Measurements from ENCODE around the gene RPEL1. TPM values are rescaled to one million over a fixed set of nuclear protein-coding genes. Genes with fewer than 3 reads are reported as not detected.
"Not testable (repeated sequence)": the region's sequence is repeated elsewhere in the genome, so short reads cannot be mapped to it uniquely, and the experiment has no call there.

The RPEL1 gene
- total RNA-seq, 1 experiment from 2014 or later: not detected

DNA sequence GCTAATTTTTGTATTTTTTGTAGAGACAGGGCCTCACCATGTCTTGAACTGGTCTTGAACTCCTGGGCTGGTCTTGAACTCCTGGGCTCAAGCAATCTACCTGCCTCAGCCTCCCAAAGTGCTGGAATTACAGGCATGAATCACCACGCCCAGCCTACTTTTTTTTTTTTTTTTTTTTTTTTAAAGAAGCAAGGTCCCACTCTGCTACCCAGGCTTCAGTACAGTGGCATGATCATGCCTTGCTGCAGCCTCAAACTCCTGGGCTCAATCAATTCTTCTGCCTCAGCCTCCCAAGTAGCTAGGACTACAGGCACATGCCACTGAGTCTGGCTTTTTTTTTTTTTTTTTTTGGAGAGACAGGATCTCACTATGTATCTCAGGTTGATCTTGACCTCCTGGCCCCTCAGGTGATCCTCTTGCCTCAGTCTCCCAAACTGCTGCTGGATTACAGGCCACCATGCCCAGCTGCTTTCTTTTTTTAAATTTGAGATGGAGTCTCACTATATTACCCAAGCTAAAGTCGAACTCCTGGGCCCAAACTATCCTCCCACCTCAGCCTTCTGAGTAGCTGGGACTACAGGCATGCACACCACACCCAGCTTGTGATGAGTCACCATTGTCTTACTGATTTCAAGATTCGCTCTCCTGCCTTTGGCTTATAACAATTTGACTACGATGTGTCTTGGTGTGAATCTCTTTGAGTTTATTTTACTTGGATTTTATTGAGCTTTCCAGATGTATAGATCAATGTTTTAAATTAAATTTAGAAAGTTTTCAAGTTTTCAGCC lies 9.0 kb downstream of the RPEL1 start:
- Histone ChIP-seq H3K4me1 (ENCODE audit: insufficient read depth, low read length, poor library complexity, severe bottlenecking) (no peaks in the 10 kb centered on the region), H3K36me3 (ENCODE audit: insufficient read depth, low read length, poor library complexity, severe bottlenecking) (no peaks in the 10 kb centered on the region), H3K27ac (ENCODE audit: low read depth, low read length, poor library complexity, severe bottlenecking) (no peak overlapping the region), H3K27me3 (replicated peaks; ENCODE audit: insufficient read depth, low read depth, low read length, poor library complexity) (no peaks in the 10 kb centered on the region), H3K9me3 (ENCODE audit: low read depth, low read length, poor library complexity, severe bottlenecking) (no peaks in the 10 kb centered on the region), H3K4me3 (ENCODE audit: low read depth, low read length, poor library complexity, severe bottlenecking) (no peak overlapping the region)
- ChIA-PET POLR2A (ENCODE audit: low non-redundant PET) (no interaction called here), CTCF (interaction anchor here (0.9 kb wide), 1 partner anchor 10 kb away, joined by 3 read pairs; no protein-coding TSS in a partner anchor)
- intact Hi-C loops (cut with micrococcal nuclease; ENCODE audit: unreplicated experiment): no loop called here
- BruUV-seq (replicated peaks): no TSS peak
- DNase-seq (ENCODE audit: low spot score): no peak
- TF ChIP-seq EZH2 (IDR thresholded peaks at IDR 0.05; ENCODE audit: borderline replicate concordance, low read depth, low read length, poor library complexity, severe bottlenecking): no peak
- TF ChIP-seq, protein P1, sequence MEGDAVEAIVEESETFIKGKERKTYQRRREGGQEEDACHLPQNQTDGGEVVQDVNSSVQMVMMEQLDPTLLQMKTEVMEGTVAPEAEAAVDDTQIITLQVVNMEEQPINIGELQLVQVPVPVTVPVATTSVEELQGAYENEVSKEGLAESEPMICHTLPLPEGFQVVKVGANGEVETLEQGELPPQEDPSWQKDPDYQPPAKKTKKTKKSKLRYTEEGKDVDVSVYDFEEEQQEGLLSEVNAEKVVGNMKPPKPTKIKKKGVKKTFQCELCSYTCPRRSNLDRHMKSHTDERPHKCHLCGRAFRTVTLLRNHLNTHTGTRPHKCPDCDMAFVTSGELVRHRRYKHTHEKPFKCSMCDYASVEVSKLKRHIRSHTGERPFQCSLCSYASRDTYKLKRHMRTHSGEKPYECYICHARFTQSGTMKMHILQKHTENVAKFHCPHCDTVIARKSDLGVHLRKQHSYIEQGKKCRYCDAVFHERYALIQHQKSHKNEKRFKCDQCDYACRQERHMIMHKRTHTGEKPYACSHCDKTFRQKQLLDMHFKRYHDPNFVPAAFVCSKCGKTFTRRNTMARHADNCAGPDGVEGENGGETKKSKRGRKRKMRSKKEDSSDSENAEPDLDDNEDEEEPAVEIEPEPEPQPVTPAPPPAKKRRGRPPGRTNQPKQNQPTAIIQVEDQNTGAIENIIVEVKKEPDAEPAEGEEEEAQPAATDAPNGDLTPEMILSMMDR (conservative IDR thresholded peaks at IDR 0.05; ENCODE audit: low read depth, low read length): no peak

DNA sequence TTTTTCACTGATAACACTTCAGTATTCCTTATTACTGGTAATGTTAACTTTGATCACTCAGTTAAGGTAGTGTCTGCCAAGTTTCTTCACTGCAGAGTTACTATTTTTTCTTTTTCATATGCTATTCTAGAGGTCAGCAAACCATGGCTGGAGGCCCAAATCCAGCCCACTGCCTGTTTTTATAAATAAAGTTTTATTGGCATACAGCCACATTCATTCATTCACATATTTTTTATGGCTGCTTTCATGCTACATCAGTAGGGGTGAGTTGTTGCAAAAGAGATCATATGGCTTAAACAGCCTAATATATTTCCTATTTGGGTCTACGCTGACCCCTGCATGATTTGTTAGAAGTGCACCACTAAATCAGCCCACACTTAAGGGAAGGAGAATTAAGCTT lies 10.9 kb downstream of the RPEL1 start:
- no peaks in the 10 kb centered on the region for H3K36me3 ChIP-seq (ENCODE audit: insufficient read depth, low read length, poor library complexity, severe bottlenecking)
- no peak for TF ChIP-seq EZH2 (IDR thresholded peaks at IDR 0.05; ENCODE audit: borderline replicate concordance, low read depth, low read length, poor library complexity, severe bottlenecking)
- TF ChIP-seq, protein P1 (conservative IDR thresholded peaks at IDR 0.05; ENCODE audit: low read depth, low read length): no peak
- H3K27me3 ChIP-seq (replicated peaks; ENCODE audit: insufficient read depth, low read depth, low read length, poor library complexity): no peaks in the 10 kb centered on the region
- ChIA-PET POLR2A (ENCODE audit: low non-redundant PET) (no interaction called here), CTCF (no interaction called here)
- no peaks in the 10 kb centered on the region for H3K9me3 ChIP-seq (ENCODE audit: low read depth, low read length, poor library complexity, severe bottlenecking)
- H3K27ac ChIP-seq (ENCODE audit: low read depth, low read length, poor library complexity, severe bottlenecking): no peak overlapping the region
- H3K4me3 ChIP-seq (ENCODE audit: low read depth, low read length, poor library complexity, severe bottlenecking): no peak overlapping the region
- intact Hi-C loops (cut with micrococcal nuclease; ENCODE audit: unreplicated experiment): no loop called here
- no peaks in the 10 kb centered on the region for H3K4me1 ChIP-seq (ENCODE audit: insufficient read depth, low read length, poor library complexity, severe bottlenecking)
- no peak for DNase-seq (ENCODE audit: low spot score)
- no TSS peak for BruUV-seq (replicated peaks)

DNA sequence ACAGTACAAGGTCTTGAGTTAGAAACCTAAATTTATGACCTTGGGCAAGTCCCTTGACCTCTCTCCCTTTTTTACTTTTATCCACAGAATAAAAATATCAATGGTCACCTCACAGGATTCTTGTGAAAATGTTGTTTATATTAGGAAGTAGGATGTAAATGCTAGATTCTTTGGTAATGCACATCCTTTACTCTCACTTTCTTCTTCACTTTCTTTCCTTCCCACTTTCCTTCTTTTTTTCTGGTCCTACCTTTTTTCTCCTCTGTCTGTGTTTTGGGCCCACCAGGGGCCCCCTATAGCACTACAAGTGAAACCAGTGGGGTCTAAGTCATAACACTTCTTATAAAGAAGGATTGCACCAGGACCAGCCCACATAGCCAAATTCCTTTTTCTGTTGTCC lies 12.1 kb downstream of the RPEL1 start:
- intact Hi-C loops (cut with micrococcal nuclease; ENCODE audit: unreplicated experiment): no loop called here
- DNase-seq (ENCODE audit: low spot score): no peak
- CTCF ChIA-PET: no interaction called here
- Histone ChIP-seq H3K4me1 (ENCODE audit: insufficient read depth, low read length, poor library complexity, severe bottlenecking) (no peaks in the 10 kb centered on the region), H3K36me3 (ENCODE audit: insufficient read depth, low read length, poor library complexity, severe bottlenecking) (no peaks in the 10 kb centered on the region), H3K27me3 (replicated peaks; ENCODE audit: insufficient read depth, low read depth, low read length, poor library complexity) (no peaks in the 10 kb centered on the region), H3K4me3 (ENCODE audit: low read depth, low read length, poor library complexity, severe bottlenecking) (no peak overlapping the region), H3K9me3 (ENCODE audit: low read depth, low read length, poor library complexity, severe bottlenecking) (no peaks in the 10 kb centered on the region), H3K27ac (ENCODE audit: low read depth, low read length, poor library complexity, severe bottlenecking) (no peak overlapping the region)
- POLR2A ChIA-PET (ENCODE audit: low non-redundant PET): no interaction called here
- TF ChIP-seq EZH2 (IDR thresholded peaks at IDR 0.05; ENCODE audit: borderline replicate concordance, low read depth, low read length, poor library complexity, severe bottlenecking): no peak
- TF ChIP-seq, protein P1 (conservative IDR thresholded peaks at IDR 0.05; ENCODE audit: low read depth, low read length): no peak
- BruUV-seq (replicated peaks): no TSS peak

DNA sequence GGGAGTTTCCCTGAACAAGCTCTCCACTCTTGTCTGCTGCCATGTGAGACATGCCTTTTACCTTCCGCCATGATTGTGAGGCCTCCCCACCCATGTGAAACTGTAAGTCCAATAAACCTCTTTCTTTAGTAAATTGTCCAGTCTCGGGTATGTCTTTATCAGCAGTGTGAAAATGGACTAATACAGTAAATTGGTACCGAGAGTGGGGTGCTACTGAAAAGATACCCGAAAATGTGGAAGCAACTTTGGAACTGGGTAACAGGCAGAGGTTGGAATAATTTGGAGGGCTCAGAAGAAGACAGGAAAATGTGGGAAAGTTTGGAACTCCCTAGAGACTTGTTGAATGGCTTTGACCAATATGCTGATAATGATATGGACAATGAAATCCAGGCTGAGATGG lies 13.2 kb downstream of the RPEL1 start:
- DNase-seq (ENCODE audit: low spot score); H3K4me3 ChIP-seq (ENCODE audit: low read depth, low read length, poor library complexity, severe bottlenecking); CTCF ChIA-PET; intact Hi-C loops (cut with micrococcal nuclease; ENCODE audit: unreplicated experiment); H3K4me1 ChIP-seq (ENCODE audit: insufficient read depth, low read length, poor library complexity, severe bottlenecking); POLR2A ChIA-PET (ENCODE audit: low non-redundant PET); H3K36me3 ChIP-seq (ENCODE audit: insufficient read depth, low read length, poor library complexity, severe bottlenecking); H3K9me3 ChIP-seq (ENCODE audit: low read depth, low read length, poor library complexity, severe bottlenecking); H3K27ac ChIP-seq (ENCODE audit: low read depth, low read length, poor library complexity, severe bottlenecking); H3K27me3 ChIP-seq (replicated peaks; ENCODE audit: insufficient read depth, low read depth, low read length, poor library complexity); BruUV-seq (replicated peaks): not testable (repeated sequence)
